ENCODE data around the gene HDAC9.

DNA sequence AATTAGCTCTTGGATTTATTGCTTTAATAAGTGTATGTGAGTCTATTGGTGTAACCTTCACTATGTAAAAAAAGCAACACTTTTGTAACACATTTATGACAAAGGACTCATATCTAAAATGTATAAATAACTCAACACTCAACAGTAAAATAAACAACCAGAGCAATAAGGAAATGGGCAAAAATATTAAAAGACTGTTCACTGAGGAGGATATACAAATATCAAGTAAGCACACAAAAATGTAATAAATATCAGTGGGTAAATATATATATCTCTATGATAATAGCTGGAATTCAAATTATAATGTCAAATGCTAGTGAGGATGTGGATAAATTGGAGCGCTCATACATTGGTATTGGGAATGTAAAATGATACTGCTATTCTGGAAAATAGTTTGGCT, 53.0 kb downstream of the HDAC9 start:
- TF ChIP-seq CTCF (IDR thresholded peaks at IDR 0.05 in 4 of 5, conservative IDR thresholded peaks at IDR 0.05 in 1 of 5) (no peak), POLR2A (IDR thresholded peaks at IDR 0.05) (no peak)
